MM.1S (cell line): ENCODE results near the gene IFT74.

ENCODE experiments used
- DNase-seq: peaks from one replicate; pipeline ENCODE4 v3.0.0-alpha.2; 2015
- H2AFZ ChIP-seq: fragments of 300-600 bp; sonication (generic); 2 replicates; pipeline ENCODE4 v1.6.0; 2016; ENCODE audit warnings: antibody characterized with exemption, low read length
- H3F3A ChIP-seq: fragments of 300-600 bp; sonication (generic); 2 replicates; pipeline ENCODE4 v1.6.1; 2016; ENCODE audit warnings: mild to moderate bottlenecking, antibody characterized with exemption, low read length, moderate library complexity, mixed read lengths; ENCODE audit not compliant: insufficient read depth
- H3K27ac ChIP-seq: fragments of 300-600 bp; sonication (generic); 2 replicates; pipeline ENCODE4 v1.5.1; 2016; ENCODE audit warnings: mild to moderate bottlenecking, low read length
- H3K27me3 ChIP-seq: fragments of 300-600 bp; sonication (generic); replicated peaks from 2 replicates; pipeline ENCODE4 v1.6.0; 2016; ENCODE audit warnings: low read length; ENCODE audit not compliant: insufficient read depth
- H3K36me3 ChIP-seq: fragments of 300-600 bp; sonication (generic); replicated peaks from 2 replicates; pipeline ENCODE4 v1.6.1; 2016; ENCODE audit warnings: mild to moderate bottlenecking, low read length, mixed read lengths; ENCODE audit not compliant: insufficient read depth
- H3K4me1 ChIP-seq: fragments of 300-600 bp; sonication (generic); 2 replicates; pipeline ENCODE4 v1.6.1; 2016; ENCODE audit warnings: low read length, mixed read lengths
- H3K4me2 ChIP-seq: fragments of 300-600 bp; sonication (generic); 2 replicates; pipeline ENCODE4 v1.6.0; 2016; ENCODE audit warnings: low read depth, low read length
- H3K4me3 ChIP-seq: fragments of 300-600 bp; sonication (generic); 2 replicates; pipeline ENCODE4 v1.5.1; 2016; ENCODE audit warnings: low read length, mixed read lengths
- H3K79me2 ChIP-seq: fragments of 300-600 bp; sonication (generic); 2 replicates; pipeline ENCODE4 v1.6.1; 2016; ENCODE audit warnings: mixed run types, low read length, mixed read lengths
- H3K9ac ChIP-seq: fragments of 300-600 bp; sonication (generic); 2 replicates; pipeline ENCODE4 v1.6.1; 2016; ENCODE audit warnings: low read length, mixed read lengths
- H3K9me2 ChIP-seq: fragments of 300-600 bp; sonication (generic); replicated peaks from 2 replicates; pipeline ENCODE4 v1.6.1; 2016; ENCODE audit warnings: mild to moderate bottlenecking, low read length, mixed read lengths; ENCODE audit not compliant: insufficient read depth
- H3K9me3 ChIP-seq: fragments of 300-600 bp; sonication (generic); replicated peaks from 2 replicates; pipeline ENCODE4 v1.6.1; 2016; ENCODE audit warnings: mild to moderate bottlenecking, low read length, mixed read lengths; ENCODE audit not compliant: insufficient read depth
- H4K20me1 ChIP-seq: fragments of 300-600 bp; sonication (generic); 2 replicates; pipeline ENCODE4 v1.6.1; 2016; ENCODE audit warnings: mild to moderate bottlenecking, low read length, moderate library complexity, mixed read lengths; ENCODE audit not compliant: insufficient read depth
- EZH2 ChIP-seq: fragments of 300-600 bp; sonication (generic); optimal IDR thresholded peaks from 2 replicates; pipeline ENCODE3; 2017; ENCODE audit warnings: low read depth, mild to moderate bottlenecking, antibody characterized with exemption, low read length, mixed read lengths
- EZH2phosphoT487 ChIP-seq: fragments of 300-600 bp; sonication (generic); IDR thresholded peaks from 2 replicates; pipeline ENCODE4 v1.6.1; 2018; ENCODE audit warnings: antibody characterized with exemption, low read length
- TF ChIP-seq, protein P1 (sequence below): fragments of 300-600 bp; sonication (generic); IDR thresholded peaks from 2 replicates; pipeline ENCODE4 v1.5.1; 2016; ENCODE audit warnings: antibody characterized with exemption, low read length, mixed read lengths

Gene IFT74

DNA sequence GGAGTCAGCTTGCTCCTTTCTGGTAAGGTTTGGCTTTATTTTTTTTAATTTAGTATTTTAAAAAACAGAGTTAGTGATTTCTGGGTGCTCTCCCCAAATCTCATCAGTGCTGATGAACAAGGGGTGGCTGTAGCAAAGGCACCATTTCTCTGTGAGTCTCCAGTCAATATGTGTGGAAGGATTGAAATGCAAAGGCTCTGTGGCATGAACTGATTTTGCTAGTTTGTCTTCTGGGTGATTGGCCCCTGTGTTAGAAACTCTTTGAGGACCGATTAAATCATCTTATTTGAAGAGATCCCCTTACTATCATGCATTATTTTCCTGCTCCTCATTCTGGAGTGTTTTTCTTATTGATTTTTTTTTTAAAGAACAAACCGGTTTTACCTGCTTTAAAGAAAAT, 153.4 kb downstream of the IFT74 start:
- Histone ChIP-seq H2AFZ (no peak overlapping the region), H3K9me3 (no peaks in the 10 kb centered on the region), H3K9me2 (no peaks in the 10 kb centered on the region), H3K27me3 (no peaks in the 10 kb centered on the region), H3F3A (no peaks in the 10 kb centered on the region), H3K36me3 (no peaks in the 10 kb centered on the region), H3K9ac (no peak overlapping the region), H4K20me1 (no peaks in the 10 kb centered on the region), H3K4me2 (no peak overlapping the region), H3K4me1 (no peaks in the 10 kb centered on the region), H3K79me2 (no peaks in the 10 kb centered on the region), H3K27ac (no peak overlapping the region), H3K4me3 (no peak overlapping the region)
- no peak for DNase-seq
- TF ChIP-seq, protein P1, sequence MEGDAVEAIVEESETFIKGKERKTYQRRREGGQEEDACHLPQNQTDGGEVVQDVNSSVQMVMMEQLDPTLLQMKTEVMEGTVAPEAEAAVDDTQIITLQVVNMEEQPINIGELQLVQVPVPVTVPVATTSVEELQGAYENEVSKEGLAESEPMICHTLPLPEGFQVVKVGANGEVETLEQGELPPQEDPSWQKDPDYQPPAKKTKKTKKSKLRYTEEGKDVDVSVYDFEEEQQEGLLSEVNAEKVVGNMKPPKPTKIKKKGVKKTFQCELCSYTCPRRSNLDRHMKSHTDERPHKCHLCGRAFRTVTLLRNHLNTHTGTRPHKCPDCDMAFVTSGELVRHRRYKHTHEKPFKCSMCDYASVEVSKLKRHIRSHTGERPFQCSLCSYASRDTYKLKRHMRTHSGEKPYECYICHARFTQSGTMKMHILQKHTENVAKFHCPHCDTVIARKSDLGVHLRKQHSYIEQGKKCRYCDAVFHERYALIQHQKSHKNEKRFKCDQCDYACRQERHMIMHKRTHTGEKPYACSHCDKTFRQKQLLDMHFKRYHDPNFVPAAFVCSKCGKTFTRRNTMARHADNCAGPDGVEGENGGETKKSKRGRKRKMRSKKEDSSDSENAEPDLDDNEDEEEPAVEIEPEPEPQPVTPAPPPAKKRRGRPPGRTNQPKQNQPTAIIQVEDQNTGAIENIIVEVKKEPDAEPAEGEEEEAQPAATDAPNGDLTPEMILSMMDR, result no peak
- no peak for TF ChIP-seq EZH2phosphoT487
- no peak for TF ChIP-seq EZH2

DNA sequence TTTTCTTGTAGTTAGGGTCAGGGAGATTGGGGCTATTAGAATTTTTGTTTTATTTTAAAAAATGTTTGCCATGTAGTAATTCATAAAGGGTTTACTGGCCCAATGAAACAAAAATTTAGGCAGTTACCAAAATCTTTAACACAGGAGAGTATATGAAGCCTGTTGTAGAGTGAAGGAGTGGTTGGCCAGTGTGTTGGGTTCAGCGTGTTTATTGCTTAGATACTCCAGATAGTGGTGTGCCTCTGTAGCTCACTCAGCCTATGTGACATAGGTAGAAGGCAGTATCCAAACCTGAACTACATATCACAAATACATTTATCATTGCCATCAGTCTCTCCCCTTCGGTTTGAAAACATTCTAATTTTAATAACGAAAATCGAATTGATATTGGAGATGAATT, 154.0 kb downstream of the IFT74 start:
- Histone ChIP-seq H4K20me1 (no peaks in the 10 kb centered on the region), H3K9me3 (no peaks in the 10 kb centered on the region), H3K36me3 (no peaks in the 10 kb centered on the region), H3K4me3 (no peak overlapping the region), H3K9me2 (no peaks in the 10 kb centered on the region), H3K27me3 (no peaks in the 10 kb centered on the region), H3K27ac (no peak overlapping the region), H3F3A (no peaks in the 10 kb centered on the region), H3K4me1 (no peaks in the 10 kb centered on the region), H3K79me2 (no peaks in the 10 kb centered on the region), H3K4me2 (no peak overlapping the region), H3K9ac (no peak overlapping the region), H2AFZ (no peak overlapping the region)
- TF ChIP-seq EZH2phosphoT487 (no peak), EZH2 (no peak)
- DNase-seq, result no peak

DNA sequence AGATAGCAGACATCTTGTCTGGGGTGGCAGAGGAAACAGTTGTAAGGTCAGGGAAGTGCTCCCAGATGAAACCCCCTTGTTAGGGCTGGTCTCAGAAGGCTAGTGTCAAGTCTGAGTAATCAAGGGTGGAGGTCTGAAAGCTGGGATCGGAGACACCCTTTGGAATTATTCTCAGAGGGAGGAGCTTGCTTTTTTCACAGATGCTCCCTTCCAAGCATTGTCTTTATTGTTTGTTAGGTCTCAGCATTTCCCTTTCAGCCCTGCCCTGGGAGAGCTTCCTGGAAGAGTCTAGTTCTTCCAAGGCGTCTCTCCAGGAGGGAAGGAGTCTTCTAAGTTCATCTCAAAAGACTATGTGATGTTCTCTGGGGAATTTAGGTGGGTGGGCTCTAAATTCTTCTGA, 156.0 kb downstream of the IFT74 start:
- Histone ChIP-seq H4K20me1 (no peaks in the 10 kb centered on the region), H3K27me3 (no peaks in the 10 kb centered on the region), H3K27ac (no peak overlapping the region), H3K9ac (no peak overlapping the region), H3K36me3 (no peaks in the 10 kb centered on the region), H3K9me2 (no peaks in the 10 kb centered on the region), H2AFZ (no peak overlapping the region), H3K79me2 (no peaks in the 10 kb centered on the region), H3K4me3 (no peak overlapping the region), H3K4me2 (no peak overlapping the region), H3K4me1 (no peaks in the 10 kb centered on the region), H3F3A (no peaks in the 10 kb centered on the region), H3K9me3 (no peaks in the 10 kb centered on the region)
- no peak for TF ChIP-seq EZH2phosphoT487
- no peak for DNase-seq
